Adipocyte (in vitro differentiated cells): ENCODE measurements around the gene HHLA2.
"Not testable (repeated sequence)": the region's sequence is repeated elsewhere in the genome, so short reads cannot be mapped to it uniquely, and the experiment has no call there.

Experiments
- DNase-seq: peaks from one replicate; pipeline ENCODE4 v3.0.0-alpha.2; 2015; ENCODE audit warnings: low read depth
- H3K27me3 ChIP-seq: replicated peaks from 2 replicates; pipeline ENCODE4 v1.7.0; 2013; ENCODE audit warnings: mild to moderate bottlenecking, low read length, moderate library complexity; ENCODE audit not compliant: control insufficient read depth, insufficient read depth
- H3K36me3 ChIP-seq: 2 replicates; pipeline ENCODE4 v1.7.0; 2013; ENCODE audit warnings: low read length, mild to moderate bottlenecking, moderate library complexity; ENCODE audit not compliant: control insufficient read depth, insufficient read depth, severe bottlenecking
- H3K4me1 ChIP-seq: 2 replicates; pipeline ENCODE4 v1.7.0; 2013; ENCODE audit warnings: mild to moderate bottlenecking, low read length, moderate library complexity; ENCODE audit not compliant: control insufficient read depth, insufficient read depth
- H3K4me3 ChIP-seq: 2 replicates; pipeline ENCODE4 v1.7.0; 2013; ENCODE audit warnings: mild to moderate bottlenecking, low read length, moderate library complexity
- H3K9ac ChIP-seq: 2 replicates; pipeline ENCODE4 v1.7.0; 2013; ENCODE audit warnings: mild to moderate bottlenecking, low read length, moderate library complexity
- H3K9me3 ChIP-seq: 2 replicates; pipeline ENCODE4 v1.7.0; 2013; ENCODE audit warnings: mild to moderate bottlenecking, low read length, moderate library complexity; ENCODE audit not compliant: control insufficient read depth

Gene HHLA2

DNA sequence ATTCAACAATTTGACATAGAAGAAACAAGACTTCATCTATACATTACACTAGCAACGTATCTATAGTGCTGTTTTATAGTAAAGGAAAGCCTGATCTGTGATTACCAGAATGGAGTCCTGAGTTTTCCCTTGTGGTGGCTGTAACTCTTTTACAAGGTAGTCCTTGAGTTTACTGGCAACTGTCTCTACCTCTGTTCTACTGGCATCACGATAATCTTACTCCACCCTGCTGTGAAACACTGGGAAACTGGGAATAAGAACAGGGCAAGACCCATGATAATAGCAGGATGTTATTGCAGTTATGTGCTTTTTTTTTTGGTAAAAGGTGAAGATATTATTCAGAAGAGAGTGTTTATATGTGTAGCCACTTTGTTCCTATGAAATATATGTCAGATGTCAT, 12.4 kb upstream of the HHLA2 start:
- H3K9me3 ChIP-seq, result peaks cover 19% of the 10 kb centered on the region
- no peaks in the 10 kb centered on the region for H3K36me3 ChIP-seq
- H3K4me3 ChIP-seq, result no peak overlapping the region
- DNase-seq, result no peak
- no peaks in the 10 kb centered on the region for H3K27me3 ChIP-seq
- no peak overlapping the region for H3K9ac ChIP-seq
- H3K4me1 ChIP-seq, result no peaks in the 10 kb centered on the region

DNA sequence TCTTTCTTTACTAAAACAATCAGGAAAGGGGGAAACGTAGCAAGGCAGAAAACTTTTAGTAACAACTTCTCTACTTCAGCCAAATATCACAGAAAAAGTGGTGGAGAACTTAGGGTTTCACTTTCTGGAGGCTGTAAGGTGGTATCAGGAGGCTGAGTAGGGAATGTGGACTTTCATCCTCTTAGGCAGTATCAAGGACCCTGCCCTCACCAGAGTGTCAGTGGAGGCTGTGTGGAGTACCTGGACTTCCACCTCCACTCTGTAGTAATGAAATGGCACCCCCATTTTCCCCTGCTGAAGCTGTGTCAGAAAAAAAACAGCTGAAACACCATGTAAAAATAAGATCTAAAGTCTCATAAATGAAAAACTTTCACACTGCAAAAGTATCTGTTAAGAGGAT, 11.2 kb upstream of the HHLA2 start:
- H3K9me3 ChIP-seq, result peaks cover 10% of the 10 kb centered on the region
- no peak overlapping the region for H3K4me3 ChIP-seq
- no peaks in the 10 kb centered on the region for H3K27me3 ChIP-seq
- H3K9ac ChIP-seq, result no peak overlapping the region
- no peaks in the 10 kb centered on the region for H3K4me1 ChIP-seq
- DNase-seq, result no peak
- H3K36me3 ChIP-seq, result no peaks in the 10 kb centered on the region

DNA sequence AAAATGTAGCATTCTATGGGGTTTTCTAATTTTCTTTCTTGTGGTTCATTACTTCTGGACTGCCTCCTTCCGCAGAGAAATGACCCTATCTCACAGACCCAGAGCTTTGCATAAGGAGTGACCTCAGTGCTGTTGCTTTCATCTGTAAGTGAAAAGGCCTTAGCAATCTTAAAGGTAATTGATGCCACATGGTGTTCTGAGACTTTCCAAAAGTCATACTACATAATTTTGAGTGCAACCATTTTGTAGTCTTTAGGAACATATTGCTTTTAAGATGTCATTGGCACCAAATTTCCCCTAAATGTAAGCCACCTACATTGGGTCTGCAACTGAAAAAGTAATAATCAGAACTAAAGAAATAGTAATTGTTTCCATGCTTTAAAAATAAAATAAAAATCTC, 9.2 kb upstream of the HHLA2 start:
- Histone ChIP-seq H3K4me1 (no peaks in the 10 kb centered on the region), H3K9ac (no peak overlapping the region), H3K27me3 (no peaks in the 10 kb centered on the region), H3K9me3 (peaks cover 8% of the 10 kb centered on the region), H3K36me3 (no peaks in the 10 kb centered on the region), H3K4me3 (no peak overlapping the region)
- peak; percentile 38 for DNase-seq

DNA sequence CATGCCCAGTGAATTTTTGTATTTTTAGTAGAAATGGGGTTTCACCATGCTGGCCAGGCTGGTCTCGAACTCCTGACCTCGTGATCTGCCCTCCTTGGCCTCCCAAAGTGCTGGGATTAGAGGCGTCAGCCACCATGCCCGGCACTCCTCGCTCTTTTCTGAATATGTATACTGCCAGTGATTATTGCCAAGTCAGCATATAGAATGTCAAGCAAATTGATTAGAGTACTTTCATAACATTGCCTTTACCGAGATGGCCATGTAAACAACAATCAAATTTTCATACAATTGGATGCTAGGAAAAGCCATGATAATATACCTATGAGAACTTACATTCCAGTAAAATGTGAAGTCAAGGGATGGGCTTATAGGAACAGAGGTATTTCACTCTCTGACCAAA, 8.2 kb upstream of the HHLA2 start:
- not testable (repeated sequence) for DNase-seq, H3K9me3 ChIP-seq, H3K9ac ChIP-seq, H3K36me3 ChIP-seq, H3K27me3 ChIP-seq, H3K4me3 ChIP-seq, H3K4me1 ChIP-seq

DNA sequence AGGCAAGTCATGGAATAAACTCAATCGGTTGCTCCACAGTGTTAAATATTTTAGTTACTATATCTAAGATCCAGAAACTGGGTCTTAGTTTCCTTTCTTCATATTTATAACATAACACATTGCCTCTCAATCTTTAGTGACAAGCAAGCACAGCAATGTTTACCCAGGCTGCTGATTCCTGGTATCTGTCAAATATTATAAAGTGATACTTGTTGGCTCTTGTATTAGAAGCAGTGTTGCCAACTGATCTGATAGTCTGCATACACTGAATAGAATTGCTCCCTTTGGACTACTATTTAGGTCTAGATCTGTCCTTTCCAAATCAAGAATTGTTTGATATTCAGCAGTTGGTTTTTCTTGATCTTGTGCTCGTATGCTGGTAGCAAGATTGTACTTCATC, 7.2 kb upstream of the HHLA2 start:
- no peak overlapping the region for H3K9ac ChIP-seq
- no peaks in the 10 kb centered on the region for H3K4me1 ChIP-seq
- no peaks in the 10 kb centered on the region for H3K27me3 ChIP-seq
- no peak overlapping the region for H3K4me3 ChIP-seq
- DNase-seq, result no peak
- peaks cover 9% of the 10 kb centered on the region for H3K9me3 ChIP-seq
- H3K36me3 ChIP-seq, result no peaks in the 10 kb centered on the region

DNA sequence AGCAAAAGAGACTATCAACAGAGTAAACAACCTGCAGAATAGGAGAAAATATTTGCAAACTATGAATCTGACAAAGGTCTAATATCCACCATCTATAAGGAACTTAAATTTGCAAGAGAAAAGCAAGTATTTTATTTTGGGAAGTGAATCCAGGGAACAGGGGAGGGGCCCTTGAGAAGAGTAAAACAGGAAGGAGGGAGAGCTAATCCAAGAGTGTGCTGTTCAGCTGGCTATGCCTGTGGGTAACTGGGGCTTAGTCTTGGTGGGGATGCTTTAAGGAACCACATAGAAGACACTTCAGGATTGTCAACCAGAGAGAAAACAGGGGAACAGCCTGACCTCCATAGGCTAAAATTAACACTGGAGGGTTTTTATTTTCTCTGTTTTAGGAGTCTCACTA, 3.9 kb upstream of the HHLA2 start:
- Histone ChIP-seq H3K9me3 (peaks cover 6% of the 10 kb centered on the region), H3K36me3 (no peaks in the 10 kb centered on the region), H3K4me1 (no peaks in the 10 kb centered on the region), H3K4me3 (no peak overlapping the region), H3K27me3 (no peaks in the 10 kb centered on the region), H3K9ac (no peak overlapping the region)
- no peak for DNase-seq

DNA sequence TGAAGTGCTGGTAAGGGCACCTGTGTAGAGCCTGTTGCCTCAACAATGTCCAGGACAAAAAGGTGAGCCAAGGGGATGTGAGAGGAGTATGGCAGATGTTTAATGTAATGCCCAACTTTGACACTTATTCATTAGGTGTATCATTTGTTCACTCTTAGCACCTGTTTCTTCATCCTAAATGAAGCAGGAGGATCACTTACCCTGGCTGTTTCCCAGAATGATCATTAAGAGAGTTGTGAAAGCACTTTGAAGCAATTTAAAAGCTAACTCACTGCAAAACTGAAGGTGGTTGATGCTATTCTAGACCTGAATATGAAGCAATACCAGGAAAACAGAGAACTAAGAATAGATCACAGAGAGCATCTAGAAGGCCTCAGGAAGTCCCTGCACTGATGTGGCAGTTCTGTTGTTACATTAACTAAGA, 3.4 kb upstream of the HHLA2 start:
- Histone ChIP-seq H3K36me3 (no peaks in the 10 kb centered on the region), H3K9ac (no peak overlapping the region), H3K9me3 (peaks cover 6% of the 10 kb centered on the region), H3K27me3 (no peaks in the 10 kb centered on the region), H3K4me1 (no peaks in the 10 kb centered on the region), H3K4me3 (no peak overlapping the region)
- no peak for DNase-seq

DNA sequence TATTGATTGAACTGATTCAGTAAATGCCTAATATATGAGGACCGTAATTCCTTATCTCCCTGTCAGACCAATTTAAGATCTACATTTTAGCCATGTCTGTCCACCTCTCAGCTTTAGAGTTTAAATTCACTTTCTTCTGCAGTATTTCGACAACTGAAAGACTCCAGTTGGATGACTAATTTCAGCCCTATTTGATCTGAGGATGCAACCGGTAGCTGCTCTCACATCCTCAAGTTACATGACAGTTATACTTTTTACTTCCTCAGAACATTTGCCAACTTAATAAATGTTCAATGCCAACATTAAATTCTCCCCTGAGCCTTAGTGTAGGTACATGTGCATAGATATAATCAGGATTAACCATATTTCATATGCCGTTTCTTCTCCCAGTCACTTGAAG, 2.5 kb upstream of the HHLA2 start:
- Histone ChIP-seq H3K4me3 (no peak overlapping the region), H3K36me3 (no peaks in the 10 kb centered on the region), H3K9me3 (peaks cover 6% of the 10 kb centered on the region), H3K27me3 (no peaks in the 10 kb centered on the region), H3K4me1 (no peaks in the 10 kb centered on the region), H3K9ac (no peak overlapping the region)
- no peak for DNase-seq

DNA sequence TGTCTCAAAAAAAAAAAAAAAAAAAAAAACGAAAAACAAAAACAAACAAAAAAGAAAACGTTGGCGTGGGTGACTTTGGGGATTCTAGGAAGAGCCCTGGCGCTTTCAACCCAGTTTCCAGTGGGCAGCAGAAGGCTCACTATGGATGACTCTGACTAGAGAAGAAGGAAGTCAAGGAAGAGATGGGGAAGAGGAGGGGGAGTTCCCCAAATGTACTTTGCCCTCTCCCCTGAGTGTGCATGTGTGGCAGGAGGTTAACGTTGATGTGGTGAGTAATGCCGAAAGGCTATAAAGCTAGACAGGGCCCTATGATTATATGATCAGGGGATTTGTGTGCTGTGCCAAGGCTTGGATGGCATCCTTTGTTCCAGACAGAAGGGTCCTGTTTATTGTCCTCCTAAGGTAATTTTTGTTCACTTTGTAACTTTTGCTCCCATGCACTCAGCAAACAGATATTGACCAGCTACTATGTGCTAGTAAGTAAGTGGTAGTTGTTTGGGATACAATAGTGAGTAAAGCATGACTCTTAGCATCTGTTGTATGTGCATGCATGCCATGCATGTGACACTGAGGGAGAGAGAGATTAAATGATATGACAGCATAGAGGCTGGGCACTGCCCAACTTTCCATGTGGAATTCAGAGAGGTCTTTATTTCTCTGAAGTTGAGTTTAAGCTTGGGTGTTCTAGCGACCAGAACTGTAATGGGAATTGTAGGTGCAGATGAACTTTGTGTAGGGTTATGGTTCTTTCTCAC, 750 bp upstream of the HHLA2 start:
- no peaks in the 10 kb centered on the region for H3K36me3 ChIP-seq
- H3K4me3 ChIP-seq, result no peak overlapping the region
- H3K4me1 ChIP-seq, result no peaks in the 10 kb centered on the region
- H3K9ac ChIP-seq, result no peak overlapping the region
- H3K9me3 ChIP-seq, result peaks cover 6% of the 10 kb centered on the region
- H3K27me3 ChIP-seq, result no peaks in the 10 kb centered on the region
- no peak for DNase-seq

DNA sequence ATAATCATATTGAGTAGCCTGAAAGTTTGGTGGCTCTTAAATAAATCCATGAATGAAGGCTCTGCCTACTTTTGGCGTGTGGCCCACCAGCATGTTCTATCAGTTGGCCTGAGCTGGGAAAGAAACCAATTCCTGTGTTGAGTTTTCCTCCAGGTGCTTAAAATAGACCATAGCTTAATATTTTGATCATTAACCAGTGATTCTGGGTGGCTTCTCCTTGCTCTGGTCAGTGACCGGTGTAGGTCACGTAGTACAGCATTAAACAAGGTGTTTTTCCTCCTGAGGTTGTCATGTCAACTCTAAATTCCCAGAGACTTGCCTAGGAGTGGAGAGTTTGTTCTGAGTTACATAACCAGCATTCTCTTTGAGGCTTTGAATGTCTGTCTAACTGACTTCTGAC, 1.3 kb downstream of the HHLA2 start:
- DNase-seq, result no peak
- H3K4me3 ChIP-seq, result no peak overlapping the region
- no peaks in the 10 kb centered on the region for H3K4me1 ChIP-seq
- no peak overlapping the region for H3K9ac ChIP-seq
- no peaks in the 10 kb centered on the region for H3K27me3 ChIP-seq
- H3K36me3 ChIP-seq, result no peaks in the 10 kb centered on the region
- no peaks in the 10 kb centered on the region for H3K9me3 ChIP-seq

DNA sequence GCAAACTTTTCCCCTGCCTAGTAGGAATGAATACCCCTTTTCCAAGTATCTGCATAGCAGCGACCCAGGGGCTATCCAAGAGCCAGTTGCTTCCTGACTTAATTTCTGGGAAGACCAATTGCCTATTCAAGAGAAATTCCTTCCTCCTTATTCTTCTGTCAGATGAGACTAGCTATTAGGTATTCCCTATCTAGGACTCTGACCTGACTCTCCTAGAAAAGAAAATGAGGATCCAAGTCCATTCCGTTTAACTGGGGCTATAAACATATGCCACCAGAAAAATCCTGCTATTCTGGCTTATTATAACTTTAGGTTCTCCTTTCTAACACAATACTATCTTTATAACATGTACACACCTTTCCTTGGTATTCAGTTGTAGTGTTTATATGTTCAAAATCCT, 1.7 kb downstream of the HHLA2 start:
- Histone ChIP-seq H3K4me3 (no peak overlapping the region), H3K4me1 (no peaks in the 10 kb centered on the region), H3K9me3 (no peaks in the 10 kb centered on the region), H3K36me3 (no peaks in the 10 kb centered on the region), H3K27me3 (no peaks in the 10 kb centered on the region), H3K9ac (no peak overlapping the region)
- DNase-seq, result no peak
